GM06990 (cell line): Measurements from ENCODE around the gene KCNF1.

Experiments used
- DNase-seq: peaks from one replicate; pipeline ENCODE4 v3.0.0-alpha.2; 2011; ENCODE audit not compliant: insufficient read length; ENCODE audit errors: extremely low read depth
- H3K27me3 ChIP-seq: replicated peaks from 2 replicates; pipeline ENCODE4 v1.6.0; 2011; ENCODE audit warnings: low read length; ENCODE audit not compliant: control insufficient read depth, insufficient read depth
- H3K36me3 ChIP-seq: 2 replicates; pipeline ENCODE4 v1.5.1; 2011; ENCODE audit warnings: low read length; ENCODE audit not compliant: control insufficient read depth, insufficient read depth
- H3K4me3 ChIP-seq: replicated peaks from 2 replicates; pipeline ENCODE4 v1.5.1; 2011; ENCODE audit warnings: low read depth, mild to moderate bottlenecking, control low read depth, low read length
- CTCF ChIP-seq: IDR thresholded peaks from 2 replicates; pipeline ENCODE4 v1.5.1; 2011; ENCODE audit warnings: low read length, control low read depth, mild to moderate bottlenecking, inconsistent platforms; ENCODE audit not compliant: insufficient read depth, poor library complexity, severe bottlenecking

Gene KCNF1

GRCh38 chr2:10923965-10924364 is 12.2 kb downstream of the KCNF1 start:
- Histone ChIP-seq H3K27me3 (no peaks in the 10 kb centered on the region; the same call in none of the 2 replicates), H3K36me3 (no peaks in the 10 kb centered on the region), H3K4me3 (no peak overlapping the region)
- no peak for DNase-seq
- no peak for TF ChIP-seq CTCF

GRCh38 chr2:10924441-10924840 is 12.7 kb downstream of the KCNF1 start:
- no peak for DNase-seq
- H3K4me3 ChIP-seq, result no peak overlapping the region
- no peaks in the 10 kb centered on the region; the same call in none of the 2 replicates for H3K27me3 ChIP-seq
- TF ChIP-seq CTCF, result no peak
- H3K36me3 ChIP-seq, result no peaks in the 10 kb centered on the region

- Histone ChIP-seq H3K27me3 (no peaks in the 10 kb centered on the region; the same call in none of the 2 replicates), H3K36me3 (no peaks in the 10 kb centered on the region), H3K4me3 (no peak overlapping the region)
- DNase-seq, result no peak
- TF ChIP-seq CTCF, result no peak
These were observed 13.1 kb downstream of the KCNF1 start for GRCh38 chr2:10924859-10925258.

- Histone ChIP-seq H3K36me3 (no peaks in the 10 kb centered on the region), H3K27me3 (no peaks in the 10 kb centered on the region; the same call in 1 of the 2 replicates), H3K4me3 (no peak overlapping the region)
- TF ChIP-seq CTCF, result no peak
- DNase-seq, result no peak
These were observed 14.6 kb downstream of the KCNF1 start for GRCh38 chr2:10926191-10926820.

GRCh38 chr2:10930721-10931516 is 19.2 kb downstream of the KCNF1 start:
- no peak for TF ChIP-seq CTCF
- no peaks in the 10 kb centered on the region; the same call in 1 of the 2 replicates for H3K27me3 ChIP-seq
- H3K4me3 ChIP-seq, result no peak overlapping the region
- H3K36me3 ChIP-seq, result no peaks in the 10 kb centered on the region
- DNase-seq, result no peak
